DMS79 (cell line): ENCODE results near the gene PRKCA.

ENCODE experiments used
- DNase-seq: peaks from one replicate; lab custom pipeline; 2025; lab: John Stamatoyannopoulos, UW

PRKCA gene

GRCh38 chr17:66776999-66777688 lies 474.7 kb downstream of the PRKCA start:
- no peak for DNase-seq

DNA sequence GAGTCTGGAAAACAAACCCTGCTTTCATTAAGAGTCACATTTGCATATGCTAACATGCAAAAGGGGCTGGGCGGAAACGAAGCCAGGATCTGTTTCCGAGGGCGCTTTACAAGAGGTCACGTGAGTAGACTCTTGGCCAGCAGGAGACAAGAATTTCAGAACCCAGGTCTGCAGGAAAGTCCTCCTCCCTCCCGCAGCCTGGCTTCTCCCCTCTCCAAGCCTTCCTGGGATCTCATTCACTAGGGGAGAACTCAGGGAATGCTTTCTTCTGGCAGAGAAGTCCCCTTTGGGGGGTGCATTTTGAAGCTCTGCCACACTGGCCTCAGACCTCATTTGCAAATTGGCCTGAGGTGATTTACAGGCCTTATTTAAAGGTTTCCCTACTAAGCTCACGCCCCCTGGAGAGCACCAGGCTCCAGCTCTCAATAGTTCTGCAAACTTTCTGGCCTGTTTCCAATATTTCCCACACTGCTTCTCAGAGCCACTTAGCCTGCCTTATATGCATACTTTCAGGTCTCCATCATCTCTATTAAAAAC lies 475.3 kb downstream of the PRKCA start:
- DNase-seq = peak; percentile 82

- DNase-seq = no peak
These were observed 476.3 kb downstream of the PRKCA start for GRCh38 chr17:66778531-66779236.

DNA sequence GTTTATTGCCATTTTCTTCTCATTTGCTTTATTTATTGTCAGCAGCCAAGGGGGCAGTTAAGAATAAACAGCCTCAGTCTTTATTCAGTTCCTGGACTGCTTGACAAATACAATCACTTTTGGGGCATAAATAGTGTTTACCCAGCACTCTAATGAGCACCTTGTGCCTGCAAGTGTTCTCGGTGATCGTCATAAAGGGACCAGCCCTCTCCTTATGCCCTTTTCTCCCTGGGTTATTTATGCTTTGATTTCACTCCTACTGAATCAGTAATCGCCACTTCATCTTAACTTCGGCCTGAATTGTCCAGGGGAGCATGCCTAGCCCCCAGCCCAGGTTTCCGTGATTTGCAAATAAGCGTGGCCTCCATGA lies 476.8 kb downstream of the PRKCA start:
- no peak for DNase-seq

DNA sequence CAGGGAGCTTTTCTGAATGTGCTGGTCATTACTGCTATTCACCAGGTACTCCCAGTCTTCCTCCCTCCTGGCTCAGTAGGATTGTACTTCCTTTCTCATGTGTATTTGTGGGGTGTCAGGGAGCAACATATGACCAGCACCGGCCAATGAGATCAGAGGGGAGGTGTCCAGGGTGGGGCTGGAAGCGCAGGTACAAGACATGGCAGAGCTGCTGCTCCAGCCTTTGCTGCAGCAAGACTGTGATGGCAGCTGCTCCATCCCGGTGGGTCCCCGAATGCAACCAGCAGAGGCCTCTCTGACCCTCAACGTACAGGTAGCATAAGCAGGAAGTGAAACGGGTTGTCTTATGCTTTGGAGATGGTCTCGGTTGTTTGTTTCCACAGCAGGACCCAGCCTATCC lies 478.7 kb downstream of the PRKCA start:
- no peak for DNase-seq

DNA sequence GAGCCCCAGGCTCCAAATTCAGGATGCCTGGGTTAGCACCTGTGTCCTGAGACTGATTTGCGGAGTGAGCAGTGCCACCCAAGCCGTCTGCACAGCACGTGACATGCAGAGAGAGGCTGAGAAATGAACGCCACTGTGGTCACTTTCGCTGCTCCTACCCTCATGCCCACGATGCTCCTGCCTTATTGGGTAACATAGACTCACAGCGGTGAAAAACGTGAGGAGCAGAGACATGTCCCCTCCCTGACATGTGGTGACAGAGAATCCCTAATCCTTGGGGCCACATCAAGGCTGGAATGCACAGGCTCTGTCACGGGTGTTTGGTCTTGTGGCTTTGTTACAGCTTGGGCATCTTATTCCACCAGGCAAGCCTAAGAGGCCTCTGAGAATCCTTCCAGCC lies 480.4 kb downstream of the PRKCA start:
- DNase-seq = no peak

DNA sequence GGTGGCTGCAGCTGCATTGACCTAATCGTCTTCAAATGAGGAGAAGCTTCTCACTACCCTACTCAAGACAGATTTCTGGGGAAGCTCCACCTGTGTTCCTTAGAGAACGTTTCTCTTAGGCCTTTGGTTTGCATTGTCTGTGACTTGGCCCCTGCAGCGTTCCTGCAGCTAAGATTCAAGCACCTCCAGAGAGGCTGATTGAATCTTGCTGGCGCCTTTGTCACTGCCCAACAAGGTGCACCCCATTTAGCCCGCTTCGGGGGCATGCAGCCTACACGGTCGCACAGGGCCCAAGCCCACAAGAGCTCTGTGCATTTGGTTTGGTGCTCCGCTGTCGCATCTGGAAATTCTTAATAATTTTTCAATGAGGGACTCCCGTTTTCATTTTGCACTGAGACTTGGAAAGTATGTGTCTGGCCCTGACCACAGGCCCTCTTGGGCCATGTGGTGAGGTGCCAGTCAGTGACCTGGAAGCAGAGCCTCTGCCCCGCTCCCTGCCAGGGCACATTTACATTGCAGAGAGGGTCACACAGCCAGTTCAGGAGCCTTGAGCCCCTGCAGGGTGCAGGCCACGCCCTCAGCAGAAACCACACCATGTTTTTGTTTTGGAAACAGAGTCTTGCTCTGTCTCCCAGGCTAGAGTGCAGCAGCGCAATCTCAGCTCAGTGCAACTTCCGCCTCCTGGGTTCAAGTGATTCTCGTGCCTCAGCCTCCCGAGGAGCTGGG lies 481.4 kb downstream of the PRKCA start:
- no peak for DNase-seq

- DNase-seq = peak; percentile 7
These were observed 482.4 kb downstream of the PRKCA start for GRCh38 chr17:66784621-66785364.

GRCh38 chr17:66786107-66786506 lies 483.7 kb downstream of the PRKCA start:
- no peak for DNase-seq

GRCh38 chr17:66787914-66788313 lies 485.5 kb downstream of the PRKCA start:
- no peak for DNase-seq

- no peak for DNase-seq
These were observed 486.7 kb downstream of the PRKCA start for GRCh38 chr17:66789093-66789492.

- DNase-seq = no peak
These were observed 487.6 kb downstream of the PRKCA start for GRCh38 chr17:66789961-66790437.

- no peak for DNase-seq
These were observed 488.2 kb downstream of the PRKCA start for GRCh38 chr17:66790501-66791061.

- peak; percentile 41 for DNase-seq
These were observed 488.9 kb downstream of the PRKCA start for GRCh38 chr17:66791347-66791746.

GRCh38 chr17:66793814-66794213 lies 491.4 kb downstream of the PRKCA start:
- no peak for DNase-seq

- DNase-seq = no peak
These were observed 493.1 kb downstream of the PRKCA start for GRCh38 chr17:66795486-66795885.

DNA sequence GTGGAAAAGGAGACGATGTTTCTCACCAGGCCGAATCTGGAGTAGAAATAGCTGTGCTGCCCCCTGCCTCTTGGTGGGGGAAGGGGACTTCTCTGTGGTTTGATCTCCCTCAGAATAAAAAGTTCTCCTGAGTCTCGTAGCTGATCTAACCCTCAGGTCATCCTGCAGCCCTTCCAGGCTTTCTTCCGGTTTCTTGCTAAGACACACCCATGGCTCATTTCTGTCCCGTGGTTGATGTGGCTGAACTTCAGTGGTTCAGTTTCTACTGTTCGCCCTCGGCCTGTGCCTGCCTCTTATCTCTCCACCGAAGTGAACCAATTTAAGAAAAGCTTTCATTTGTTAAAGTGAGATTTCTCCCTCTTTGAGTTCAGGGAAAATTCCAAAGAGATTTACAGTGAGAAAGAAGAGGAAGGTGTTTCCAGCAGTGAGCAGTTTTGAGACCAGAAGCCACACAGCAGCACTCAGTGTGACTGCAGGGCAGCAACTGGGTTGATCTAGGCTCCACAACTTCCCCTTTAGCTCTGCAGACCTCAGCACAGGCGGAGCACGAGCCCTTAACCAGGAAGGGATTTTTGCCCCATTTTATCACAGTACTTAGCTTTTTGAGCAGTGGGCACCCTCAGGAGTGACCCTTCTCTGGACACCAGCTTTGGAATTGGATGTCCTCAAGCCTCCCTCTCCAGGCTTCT lies 497.6 kb downstream of the PRKCA start:
- DNase-seq = no peak

GRCh38 chr17:66803474-66803951 lies 501.1 kb downstream of the PRKCA start:
- no peak for DNase-seq

GRCh38 chr17:66805567-66805966 lies 503.2 kb downstream of the PRKCA start:
- DNase-seq = no peak

DNA sequence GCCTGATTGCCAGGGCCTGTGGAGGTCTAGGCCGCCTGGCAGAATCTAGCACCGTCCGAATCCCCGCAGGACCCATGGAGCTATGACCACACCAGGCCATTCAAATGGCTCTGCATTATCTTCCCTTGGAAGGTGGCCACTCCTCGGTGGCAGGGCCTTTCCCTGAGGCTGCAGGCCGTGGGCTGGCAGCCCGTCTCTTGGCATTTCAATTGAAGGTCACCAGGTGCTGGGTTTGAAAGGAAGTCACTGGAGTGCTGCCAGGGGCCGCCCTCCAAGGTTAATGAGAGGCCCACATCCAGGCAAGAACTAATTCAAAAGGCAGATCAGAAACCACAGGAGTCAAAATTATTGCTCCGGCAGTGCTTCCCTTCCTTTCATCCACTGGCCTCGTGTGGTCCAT lies 504.8 kb downstream of the PRKCA start:
- peak; percentile 17 for DNase-seq

- no peak for DNase-seq
These were observed 507.0 kb downstream of the PRKCA start for GRCh38 chr17:66809408-66809807.
